Peyer's patch (tissue), 4 donors: ENCODE measurements around the gene IFI30.

Experiments
- POLR2A ChIP-seq, 2 donors: fragments of 450-650 bp; IDR thresholded peaks; one replicate each; pipeline ENCODE4 v1.5.1; 2017; ENCODE audit warnings: antibody characterized with exemption in 2 of 2, mild to moderate bottlenecking in 2 of 2, moderate library complexity in 2 of 2
- TF ChIP-seq, protein P1 (sequence below), 6 experiments: fragments of 450-650 bp in 4 of 6; fragments of 200-600 bp in 2 of 6; sonication (generic) in 1 of 6; IDR thresholded peaks; one replicate each; pipeline ENCODE4 v1.5.1; 2017 to 2019; ENCODE audit warnings: antibody characterized with exemption in 6 of 6, mild to moderate bottlenecking in 3 of 6, moderate library complexity in 1 of 6

DNA sequence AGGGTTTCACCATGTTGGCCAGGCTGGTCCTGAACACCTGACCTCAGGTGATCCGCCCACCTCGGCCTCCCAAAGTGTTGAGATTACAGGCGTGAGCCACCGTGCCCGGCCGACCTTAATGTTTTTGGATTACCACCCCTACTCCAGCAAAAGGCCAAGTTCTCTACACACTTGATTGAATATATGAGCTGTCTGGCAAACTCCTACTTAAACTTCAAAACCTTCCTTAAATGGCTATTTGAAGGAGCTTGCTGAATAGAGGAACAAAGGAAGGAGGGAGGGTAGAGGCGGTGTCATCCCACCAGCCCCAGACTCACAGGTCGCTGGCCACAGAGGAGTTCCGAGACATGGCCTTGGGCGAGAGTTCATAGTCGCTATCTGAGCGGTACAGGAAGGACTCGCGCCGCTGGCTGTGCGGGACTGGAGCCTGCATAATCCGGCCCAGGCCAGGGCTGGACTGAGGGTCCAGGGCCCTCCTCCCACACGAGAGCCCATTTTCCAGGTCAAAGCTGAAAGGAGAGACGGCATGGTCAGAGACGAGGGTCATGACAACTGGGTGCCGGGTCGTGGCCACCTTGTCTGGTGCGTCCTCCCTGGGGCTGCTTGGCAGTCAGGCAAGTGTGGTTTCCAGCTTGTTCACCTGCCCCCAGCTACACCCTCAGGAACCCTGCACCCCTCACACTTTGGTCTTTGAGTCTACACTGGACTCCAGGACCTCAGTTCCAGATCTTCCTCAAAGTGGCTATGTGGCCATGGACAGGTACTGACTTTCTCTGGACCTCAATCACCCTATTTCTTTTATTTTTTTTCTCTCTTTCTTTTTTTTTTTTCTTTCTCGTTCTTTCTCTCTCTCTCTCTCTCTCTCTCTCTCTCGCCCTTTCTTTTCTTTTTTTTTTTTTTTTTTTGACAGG, 48.5 kb downstream of the IFI30 start:
- TF ChIP-seq, protein P1, sequence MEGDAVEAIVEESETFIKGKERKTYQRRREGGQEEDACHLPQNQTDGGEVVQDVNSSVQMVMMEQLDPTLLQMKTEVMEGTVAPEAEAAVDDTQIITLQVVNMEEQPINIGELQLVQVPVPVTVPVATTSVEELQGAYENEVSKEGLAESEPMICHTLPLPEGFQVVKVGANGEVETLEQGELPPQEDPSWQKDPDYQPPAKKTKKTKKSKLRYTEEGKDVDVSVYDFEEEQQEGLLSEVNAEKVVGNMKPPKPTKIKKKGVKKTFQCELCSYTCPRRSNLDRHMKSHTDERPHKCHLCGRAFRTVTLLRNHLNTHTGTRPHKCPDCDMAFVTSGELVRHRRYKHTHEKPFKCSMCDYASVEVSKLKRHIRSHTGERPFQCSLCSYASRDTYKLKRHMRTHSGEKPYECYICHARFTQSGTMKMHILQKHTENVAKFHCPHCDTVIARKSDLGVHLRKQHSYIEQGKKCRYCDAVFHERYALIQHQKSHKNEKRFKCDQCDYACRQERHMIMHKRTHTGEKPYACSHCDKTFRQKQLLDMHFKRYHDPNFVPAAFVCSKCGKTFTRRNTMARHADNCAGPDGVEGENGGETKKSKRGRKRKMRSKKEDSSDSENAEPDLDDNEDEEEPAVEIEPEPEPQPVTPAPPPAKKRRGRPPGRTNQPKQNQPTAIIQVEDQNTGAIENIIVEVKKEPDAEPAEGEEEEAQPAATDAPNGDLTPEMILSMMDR (IDR thresholded peaks at IDR 0.05) = no peak
- no peak for TF ChIP-seq POLR2A (IDR thresholded peaks at IDR 0.05)
